Testis (tissue), 3 donors: Measurements from ENCODE around the gene SCGB3A1. TPM values are rescaled to one million over a fixed set of nuclear protein-coding genes. Genes with fewer than 3 reads are reported as not detected.

ENCODE experiments used
- DNase-seq: peaks from one replicate; pipeline ENCODE4 v3.0.0-alpha.2; 2019
- H3K27ac ChIP-seq, 2 donors: fragments of 200-600 bp; sonication (generic); one replicate each; pipeline ENCODE4 v1.5.1; 2019
- H3K27me3 ChIP-seq: fragments of 200-600 bp; sonication (generic); one replicate; pipeline ENCODE4 v1.5.1; 2019
- H3K36me3 ChIP-seq: fragments of 200-600 bp; sonication (generic); one replicate; pipeline ENCODE4 v1.5.1; 2017; ENCODE audit warnings: low read depth; ENCODE audit errors: missing control alignments
- H3K4me1 ChIP-seq: fragments of 200-600 bp; sonication (generic); one replicate; pipeline ENCODE4 v1.5.1; 2019
- H3K4me3 ChIP-seq, 2 donors: fragments of 200-600 bp; sonication (generic); one replicate each; pipeline ENCODE4 v1.5.1; 2017 to 2019
- H3K9me3 ChIP-seq: fragments of 200-600 bp; sonication (generic); one replicate; pipeline ENCODE4 v1.5.1; 2017
- POLR2A ChIP-seq: fragments of 450-650 bp; IDR thresholded peaks from one replicate; pipeline ENCODE4 v1.6.1; 2017; ENCODE audit warnings: antibody characterized with exemption, mild to moderate bottlenecking, moderate library complexity
- WGBS, 2 donors: methylation state at CpG; one replicate each; pipeline ENCODE4 v1.1.5; 2018; 5-methylcytosine and 5-hydroxymethylcytosine counted together
- intact Hi-C: fragments of 100-400 bp; cut with DNase I; formaldehyde crosslinking; loops from one replicate; pipeline ENCODE4 v1.15.1; 2023; ENCODE audit warnings: low total_unique reads
- polyA plus RNA-seq: library from polyadenylated mRNA; stranded (reverse); fragments of 350-450 nt; fragmentation: Illumina TruSeq; extraction: RNeasy Lipid Tissue Mini Kit (QIAGEN cat#74804); gene quantifications from one replicate; pipeline ENCODE4 v1.2.3, GENCODE V29; 2014; ENCODE audit warnings: low read depth, low replicate concordance; ENCODE audit not compliant: insufficient read depth
- total RNA-seq, 2 donors: library from RNA; depleted of rRNA; stranded (reverse); fragments of >200 nt; gene quantifications; one replicate each; pipeline ENCODE4 v1.2.3, GENCODE V29; 2016
- TF ChIP-seq, protein P1 (sequence below), 3 experiments: fragments of 450-650 bp in 2 of 3; fragments of 200-600 bp in 1 of 3; sonication (generic) in 1 of 3; IDR thresholded peaks; one replicate each; pipeline ENCODE4 v1.5.1; 2016 to 2019; ENCODE audit warnings: antibody characterized with exemption in 3 of 3, mild to moderate bottlenecking in 2 of 3, moderate library complexity in 1 of 3

The SCGB3A1 gene
- total and polyA plus RNA-seq, 3 donors from 2014 or later = 0.82 to 15.7 (median 9.8) TPM

DNA sequence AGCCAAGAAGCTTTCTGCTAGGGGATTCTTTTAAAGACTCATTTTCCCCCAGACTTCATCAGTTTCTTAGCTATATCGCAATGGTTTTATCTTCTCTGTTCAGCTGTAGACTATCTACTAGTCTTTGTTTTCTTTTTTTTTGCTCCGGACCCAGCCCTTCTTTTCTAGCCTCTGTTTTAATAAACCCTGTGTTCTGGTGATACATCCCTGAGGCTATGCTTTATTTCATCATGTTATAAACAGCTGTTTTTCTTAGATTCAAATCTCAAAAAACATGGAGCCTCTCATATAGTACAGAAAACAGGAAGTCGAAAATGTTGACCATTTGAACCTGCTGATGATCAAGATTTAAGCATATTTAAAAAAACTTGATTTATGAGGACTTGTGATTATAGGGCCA is 37.8 kb downstream of the SCGB3A1 start:
- H3K4me3 ChIP-seq = no peak overlapping the region
- H3K27me3 ChIP-seq = no peaks in the 10 kb centered on the region
- no peak overlapping the region for H3K27ac ChIP-seq
- TF ChIP-seq POLR2A = no peak
- TF ChIP-seq, protein P1, sequence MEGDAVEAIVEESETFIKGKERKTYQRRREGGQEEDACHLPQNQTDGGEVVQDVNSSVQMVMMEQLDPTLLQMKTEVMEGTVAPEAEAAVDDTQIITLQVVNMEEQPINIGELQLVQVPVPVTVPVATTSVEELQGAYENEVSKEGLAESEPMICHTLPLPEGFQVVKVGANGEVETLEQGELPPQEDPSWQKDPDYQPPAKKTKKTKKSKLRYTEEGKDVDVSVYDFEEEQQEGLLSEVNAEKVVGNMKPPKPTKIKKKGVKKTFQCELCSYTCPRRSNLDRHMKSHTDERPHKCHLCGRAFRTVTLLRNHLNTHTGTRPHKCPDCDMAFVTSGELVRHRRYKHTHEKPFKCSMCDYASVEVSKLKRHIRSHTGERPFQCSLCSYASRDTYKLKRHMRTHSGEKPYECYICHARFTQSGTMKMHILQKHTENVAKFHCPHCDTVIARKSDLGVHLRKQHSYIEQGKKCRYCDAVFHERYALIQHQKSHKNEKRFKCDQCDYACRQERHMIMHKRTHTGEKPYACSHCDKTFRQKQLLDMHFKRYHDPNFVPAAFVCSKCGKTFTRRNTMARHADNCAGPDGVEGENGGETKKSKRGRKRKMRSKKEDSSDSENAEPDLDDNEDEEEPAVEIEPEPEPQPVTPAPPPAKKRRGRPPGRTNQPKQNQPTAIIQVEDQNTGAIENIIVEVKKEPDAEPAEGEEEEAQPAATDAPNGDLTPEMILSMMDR (IDR thresholded peaks at IDR 0.05) = no peak
- DNase-seq = no peak
- intact Hi-C loops = no loop called here
- H3K9me3 ChIP-seq = no peaks in the 10 kb centered on the region
- peaks cover 8% of the 10 kb centered on the region for H3K4me1 ChIP-seq
- no peaks in the 10 kb centered on the region for H3K36me3 ChIP-seq
- WGBS, 2 donors = 84 to 89% methylated on average over 3 of the region's 3 CpGs

DNA sequence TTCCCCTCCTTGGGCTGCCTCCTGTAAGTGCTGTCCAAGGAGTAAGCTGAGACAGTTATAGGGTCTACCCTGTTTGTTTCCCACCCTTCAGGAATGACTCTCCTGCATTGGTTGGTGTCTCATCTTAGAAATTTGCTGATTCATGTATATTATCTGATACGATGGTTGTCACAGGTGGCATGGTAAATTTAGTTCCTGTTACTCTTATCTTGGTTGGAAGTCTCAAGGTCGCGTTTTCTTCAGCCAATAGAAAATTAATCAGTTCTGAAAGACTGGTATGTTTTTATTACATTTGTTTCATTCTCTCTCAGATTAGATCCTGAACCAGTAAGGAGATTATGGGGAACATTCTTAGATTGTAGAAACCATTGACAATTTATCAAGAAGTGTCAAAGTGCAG is 42.7 kb downstream of the SCGB3A1 start:
- intact Hi-C loops = no loop called here
- no peak for DNase-seq
- Histone ChIP-seq H3K27ac (peak overlapping the region in 1 of 2 donors; percentile 22), H3K36me3 (no peaks in the 10 kb centered on the region), H3K27me3 (no peaks in the 10 kb centered on the region), H3K4me1 (peaks cover 14% of the 10 kb centered on the region), H3K4me3 (no peak overlapping the region), H3K9me3 (no peaks in the 10 kb centered on the region)
- TF ChIP-seq, protein P1 (IDR thresholded peaks at IDR 0.05) = no peak
- no peak for TF ChIP-seq POLR2A
- WGBS, 2 donors = 39 to 46% methylated on average over 3 of the region's 3 CpGs

- H3K9me3 ChIP-seq = no peaks in the 10 kb centered on the region
Measured at GRCh38 chr5:180545248-180545647, 46.1 kb downstream of the SCGB3A1 start.

GRCh38 chr5:180541710-180542109 is 49.6 kb downstream of the SCGB3A1 start:
- no peaks in the 10 kb centered on the region for H3K36me3 ChIP-seq
- H3K9me3 ChIP-seq = no peaks in the 10 kb centered on the region
- intact Hi-C loops = no loop called here
- no peak for DNase-seq
- 92 to 95% methylated on average over 9 of the region's 9 CpGs for WGBS, 2 donors
- no peaks in the 10 kb centered on the region for H3K27me3 ChIP-seq
- TF ChIP-seq, protein P1 (IDR thresholded peaks at IDR 0.05) = no peak
- TF ChIP-seq POLR2A = no peak
- no peak overlapping the region for H3K4me3 ChIP-seq
- H3K4me1 ChIP-seq = no peaks in the 10 kb centered on the region
- no peak overlapping the region for H3K27ac ChIP-seq

More at GRCh38 chr5:180545248-180545647, 46.1 kb downstream of the SCGB3A1 start:
- no peak overlapping the region for H3K4me3 ChIP-seq
- no peak for TF ChIP-seq POLR2A
- TF ChIP-seq, protein P1 (IDR thresholded peaks at IDR 0.05) = no peak
- no peaks in the 10 kb centered on the region for H3K36me3 ChIP-seq
- peaks cover 14% of the 10 kb centered on the region for H3K4me1 ChIP-seq
- no peaks in the 10 kb centered on the region for H3K27me3 ChIP-seq
- WGBS, 2 donors = 90 to 98% methylated on average over 3 of the region's 3 CpGs
- DNase-seq = no peak
- intact Hi-C loops = no loop called here
- no peak overlapping the region for H3K27ac ChIP-seq

Other genes starting within 250 kb of the SCGB3A1 start
- 10 to 100 TPM; 17.9 to 21.7 TPM for gene GFPT2, start 238.2 kb downstream of the SCGB3A1 start, total RNA-seq
- 17.6 TPM for gene GFPT2, start 238.2 kb downstream of the SCGB3A1 start, polyA plus RNA-seq
- 10 to 100 TPM; 28.9 to 29.7 TPM for gene CNOT6, start 97.1 kb downstream of the SCGB3A1 start, total RNA-seq
- 22.1 TPM for gene CNOT6, start 97.1 kb downstream of the SCGB3A1 start, polyA plus RNA-seq
- gene FLT4, start 58.1 kb upstream of the SCGB3A1 start, total RNA-seq = 10 to 100 TPM; 23.5 to 24.2 TPM
- gene FLT4, start 58.1 kb upstream of the SCGB3A1 start, polyA plus RNA-seq = 11.9 TPM
- gene OR2Y1, start 148.6 kb upstream of the SCGB3A1 start, total RNA-seq = not detected
- gene OR2Y1, start 148.6 kb upstream of the SCGB3A1 start, polyA plus RNA-seq = not detected
- gene MGAT1, start 211.3 kb upstream of the SCGB3A1 start, total RNA-seq = 100 to 1,000 TPM in 1 of 2 donors, 10 to 100 TPM in 1; 95.8 to 136 TPM
- 106 TPM for gene MGAT1, start 211.3 kb upstream of the SCGB3A1 start, polyA plus RNA-seq